HEK293 (cell line): Measurements from ENCODE around the gene HERC4.

Source experiments
- BCL11A ChIP-seq: fragments of 450-650 bp; formaldehyde crosslinking; IDR thresholded peaks from 2 replicates; pipeline ENCODE4 v1.5.1; 2016; ENCODE audit warnings: low read depth, missing biosample characterization, missing genetic modification characterization
- GLIS1 ChIP-seq: fragments of 450-650 bp; formaldehyde crosslinking; IDR thresholded peaks from 2 replicates; pipeline ENCODE4 v1.5.1; 2016; ENCODE audit warnings: missing biosample characterization, missing genetic modification characterization
- KLF10 ChIP-seq: fragments of 450-650 bp; IDR thresholded peaks from 2 replicates; pipeline ENCODE4 v1.5.1; 2018; ENCODE audit warnings: missing biosample characterization, mild to moderate bottlenecking, missing genetic modification characterization
- PRDM6 ChIP-seq: fragments of 450-650 bp; formaldehyde crosslinking; IDR thresholded peaks from 2 replicates; pipeline ENCODE4 v1.5.1; 2017; ENCODE audit warnings: missing biosample characterization, missing genetic modification characterization
- SCRT1 ChIP-seq: fragments of 450-650 bp; formaldehyde crosslinking; IDR thresholded peaks from 2 replicates; pipeline ENCODE4 v1.5.1; 2016; ENCODE audit warnings: missing biosample characterization, missing genetic modification characterization, borderline replicate concordance
- ZBTB10 ChIP-seq: fragments of 450-650 bp; formaldehyde crosslinking; IDR thresholded peaks from 2 replicates; pipeline ENCODE4 v1.5.1; 2016; ENCODE audit warnings: missing biosample characterization, missing genetic modification characterization
- ZBTB20 ChIP-seq: fragments of 450-650 bp; formaldehyde crosslinking; IDR thresholded peaks from 2 replicates; pipeline ENCODE4 v1.5.1; 2016; ENCODE audit warnings: missing biosample characterization, missing genetic modification characterization
- ZBTB6 ChIP-seq: fragments of 450-650 bp; formaldehyde crosslinking; IDR thresholded peaks from 2 replicates; pipeline ENCODE4 v1.5.1; 2017; ENCODE audit warnings: missing biosample characterization, missing genetic modification characterization
- ZEB2 ChIP-seq: fragments of 450-650 bp; formaldehyde crosslinking; IDR thresholded peaks from 2 replicates; pipeline ENCODE4 v1.5.1; 2016; ENCODE audit warnings: missing biosample characterization, missing genetic modification characterization
- ZNF157 ChIP-seq: fragments of 450-650 bp; formaldehyde crosslinking; IDR thresholded peaks from 2 replicates; pipeline ENCODE4 v1.5.1; 2016; ENCODE audit warnings: missing biosample characterization, missing genetic modification characterization
- ZNF175 ChIP-seq: fragments of 450-650 bp; formaldehyde crosslinking; IDR thresholded peaks from 2 replicates; pipeline ENCODE4 v1.5.1; 2016; ENCODE audit warnings: missing biosample characterization, missing genetic modification characterization
- ZNF19 ChIP-seq: fragments of 450-650 bp; formaldehyde crosslinking; IDR thresholded peaks from 2 replicates; pipeline ENCODE4; 2016; ENCODE audit warnings: missing biosample characterization, missing genetic modification characterization, low read depth
- ZNF202 ChIP-seq: fragments of 450-650 bp; formaldehyde crosslinking; IDR thresholded peaks from 2 replicates; pipeline ENCODE4 v1.5.1; 2016; ENCODE audit warnings: missing biosample characterization, missing genetic modification characterization, borderline replicate concordance
- ZNF223 ChIP-seq: fragments of 450-650 bp; formaldehyde crosslinking; IDR thresholded peaks from 2 replicates; pipeline ENCODE4 v1.5.1; 2016; ENCODE audit warnings: missing biosample characterization, missing genetic modification characterization
- ZNF24 ChIP-seq: fragments of 450-650 bp; formaldehyde crosslinking; IDR thresholded peaks from 2 replicates; pipeline ENCODE4 v1.5.1; 2016; ENCODE audit warnings: missing biosample characterization, missing genetic modification characterization
- ZNF37A ChIP-seq: fragments of 450-650 bp; IDR thresholded peaks from 2 replicates; pipeline ENCODE4 v1.5.1; 2018; ENCODE audit warnings: missing biosample characterization, missing genetic modification characterization
- ZNF394 ChIP-seq: fragments of 450-650 bp; formaldehyde crosslinking; IDR thresholded peaks from 2 replicates; pipeline ENCODE4 v1.5.1; 2016; ENCODE audit warnings: missing biosample characterization, missing genetic modification characterization, mild to moderate bottlenecking, moderate library complexity, borderline replicate concordance
- ZNF423 ChIP-seq: fragments of 450-650 bp; formaldehyde crosslinking; IDR thresholded peaks from 2 replicates; pipeline ENCODE4 v1.5.1; 2016; ENCODE audit warnings: missing biosample characterization, missing genetic modification characterization
- ZNF426 ChIP-seq: fragments of 450-650 bp; formaldehyde crosslinking; IDR thresholded peaks from 2 replicates; pipeline ENCODE4 v1.5.1; 2017; ENCODE audit warnings: missing biosample characterization, missing genetic modification characterization, mild to moderate bottlenecking, inconsistent platforms, moderate library complexity
- ZNF473 ChIP-seq: fragments of 450-650 bp; formaldehyde crosslinking; IDR thresholded peaks from 2 replicates; pipeline ENCODE4 v1.5.1; 2017; ENCODE audit warnings: missing biosample characterization, missing genetic modification characterization
- ZNF560 ChIP-seq: fragments of 450-650 bp; formaldehyde crosslinking; IDR thresholded peaks from 2 replicates; pipeline ENCODE4 v1.5.1; 2017; ENCODE audit warnings: missing biosample characterization, missing genetic modification characterization, borderline replicate concordance
- ZNF645 ChIP-seq: fragments of 450-650 bp; formaldehyde crosslinking; IDR thresholded peaks from 2 replicates; pipeline ENCODE4; 2016; ENCODE audit warnings: missing biosample characterization, missing genetic modification characterization
- ZNF692 ChIP-seq: fragments of 450-650 bp; formaldehyde crosslinking; IDR thresholded peaks from 2 replicates; pipeline ENCODE4 v1.5.1; 2016; ENCODE audit warnings: missing biosample characterization, missing genetic modification characterization
- ZNF776 ChIP-seq: fragments of 450-650 bp; formaldehyde crosslinking; IDR thresholded peaks from 2 replicates; pipeline ENCODE4 v1.5.0; 2017; ENCODE audit warnings: missing biosample characterization, missing genetic modification characterization, borderline replicate concordance
- ZSCAN16 ChIP-seq: fragments of 450-650 bp; formaldehyde crosslinking; IDR thresholded peaks from 2 replicates; pipeline ENCODE4 v1.5.1; 2016; ENCODE audit warnings: missing biosample characterization, missing genetic modification characterization
- ZSCAN18 ChIP-seq: fragments of 450-650 bp; formaldehyde crosslinking; IDR thresholded peaks from 2 replicates; pipeline ENCODE4 v1.5.1; 2016; ENCODE audit warnings: missing biosample characterization, missing genetic modification characterization

Gene HERC4

GRCh38 chr10:68105820-68106219 is 30.7 kb upstream of the HERC4 start (continued):
- TF ChIP-seq ZBTB20 (tag by site-specific recombination): peak; percentile 58; the same call in 1 of the 2 replicates
- no peak for TF ChIP-seq ZNF394 (tag by site-specific recombination)
- 0 out of 2 replicates have a peak, but pooled peaks have one; percentile 17 for TF ChIP-seq ZNF24 (tag by site-specific recombination)
- TF ChIP-seq ZNF692 (tag by site-specific recombination): no peak
- TF ChIP-seq ZNF473 (tag by site-specific recombination): no peak
- TF ChIP-seq ZNF426 (tag by site-specific recombination): no peak
- no peak for TF ChIP-seq ZBTB6 (tag by site-specific recombination)
- no peak for TF ChIP-seq ZSCAN16 (tag by site-specific recombination)
- TF ChIP-seq ZNF157 (tag by site-specific recombination): no peak
- TF ChIP-seq SCRT1 (tag by site-specific recombination): no peak
- TF ChIP-seq ZNF423: no peak
- peak; percentile 58; the same call in 1 of the 2 replicates for TF ChIP-seq BCL11A (tag by site-specific recombination)
- TF ChIP-seq ZNF175 (tag by site-specific recombination): no peak
- no peak for TF ChIP-seq ZBTB10 (tag by site-specific recombination)
- TF ChIP-seq PRDM6 (tag by site-specific recombination): peak; percentile 61
- TF ChIP-seq KLF10: no peak
- no peak for TF ChIP-seq GLIS1
- TF ChIP-seq ZNF223: no peak
- TF ChIP-seq ZNF776 (tag by site-specific recombination): no peak
- TF ChIP-seq ZEB2 (tag by site-specific recombination): peak; percentile 57; the same call in 1 of the 2 replicates
- no peak for TF ChIP-seq ZNF37A (tag by site-specific recombination)
- TF ChIP-seq ZNF19 (tag by site-specific recombination): no peak
- TF ChIP-seq ZNF560 (tag by site-specific recombination): no peak
- no peak for TF ChIP-seq ZNF645
- TF ChIP-seq ZNF202: no peak
- TF ChIP-seq ZSCAN18 (tag by site-specific recombination): no peak
